Measurements from ENCODE around the gene ZBTB20.

The ZBTB20 gene

GRCh38 chr3:114439284-114439683 is 707.8 kb downstream of the ZBTB20 start:
- no peak for DNase-seq (ENCODE audit: low read depth in 1 of 2, low spot score in 1 of 2)
- TF ChIP-seq JUND (IDR thresholded peaks at IDR 0.05; ENCODE audit: low read depth) = no peak
- in situ Hi-C loops (cut with HindIII; ENCODE audit: low pct_unique_long_range_greater_than_20kb, low sequenced_read_pairs) = no loop called here

- in situ Hi-C loops (cut with HindIII; ENCODE audit: low pct_unique_long_range_greater_than_20kb, low sequenced_read_pairs) = no loop called here
- no peak for TF ChIP-seq JUND (IDR thresholded peaks at IDR 0.05; ENCODE audit: low read depth)
- DNase-seq (ENCODE audit: low read depth in 1 of 2, low spot score in 1 of 2) = no peak
Observed at GRCh38 chr3:114437897-114438296, 709.2 kb downstream of the ZBTB20 start.

GRCh38 chr3:114436182-114436581 is 710.9 kb downstream of the ZBTB20 start:
- in situ Hi-C loops (cut with HindIII; ENCODE audit: low pct_unique_long_range_greater_than_20kb, low sequenced_read_pairs) = no loop called here
- no peak for TF ChIP-seq JUND (IDR thresholded peaks at IDR 0.05; ENCODE audit: low read depth)

GRCh38 chr3:114435386-114436115 is 711.5 kb downstream of the ZBTB20 start:
- DNase-seq (ENCODE audit: low read depth in 1 of 2, low spot score in 1 of 2) = no peak
- TF ChIP-seq JUND (IDR thresholded peaks at IDR 0.05; ENCODE audit: low read depth) = no peak
- in situ Hi-C loops (cut with HindIII; ENCODE audit: low pct_unique_long_range_greater_than_20kb, low sequenced_read_pairs) = no loop called here

More at GRCh38 chr3:114436182-114436581, 710.9 kb downstream of the ZBTB20 start:
- no peak for DNase-seq (ENCODE audit: low read depth in 1 of 2, low spot score in 1 of 2)

GRCh38 chr3:114432310-114432709 is 714.8 kb downstream of the ZBTB20 start:
- in situ Hi-C loops (cut with HindIII; ENCODE audit: low pct_unique_long_range_greater_than_20kb, low sequenced_read_pairs) = no loop called here
- TF ChIP-seq JUND (IDR thresholded peaks at IDR 0.05; ENCODE audit: low read depth) = no peak
- DNase-seq (ENCODE audit: low read depth in 1 of 2, low spot score in 1 of 2) = no peak

DNA sequence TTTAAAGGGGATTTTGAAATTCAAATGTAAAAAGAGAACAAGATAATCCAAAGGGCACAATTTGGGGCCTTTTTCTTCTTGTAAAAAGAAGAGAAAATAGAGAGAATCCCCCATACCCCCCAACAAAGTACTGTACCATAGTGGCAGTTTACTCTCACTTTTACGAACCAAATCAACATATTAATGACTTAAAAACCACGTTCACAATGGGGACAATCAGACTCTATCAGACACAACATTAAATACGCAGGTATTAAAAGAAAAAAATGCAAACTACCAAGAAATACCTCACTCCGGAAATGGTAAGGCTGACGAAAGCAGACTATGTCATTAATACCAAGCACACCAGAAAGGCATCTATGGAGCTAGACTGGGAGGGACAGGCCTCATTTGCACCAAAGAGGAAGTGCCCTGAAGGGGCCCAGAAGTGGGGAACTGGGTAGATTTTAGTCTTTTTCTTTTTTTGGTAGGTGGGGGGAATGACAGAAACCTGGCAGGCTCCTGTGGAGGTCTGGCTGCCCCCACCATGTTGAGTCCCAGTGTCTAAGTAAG is 719.0 kb downstream of the ZBTB20 start:
- no peak for DNase-seq (ENCODE audit: low read depth in 1 of 2, low spot score in 1 of 2)

GRCh38 chr3:114427285-114428043 is 719.6 kb downstream of the ZBTB20 start:
- no peak for DNase-seq (ENCODE audit: low read depth in 1 of 2, low spot score in 1 of 2)
- in situ Hi-C loops (cut with HindIII; ENCODE audit: low pct_unique_long_range_greater_than_20kb, low sequenced_read_pairs) = no loop called here
- no peak for TF ChIP-seq JUND (IDR thresholded peaks at IDR 0.05; ENCODE audit: low read depth)

More for the DNA sequence above, 719.0 kb downstream of the ZBTB20 start:
- TF ChIP-seq JUND (IDR thresholded peaks at IDR 0.05; ENCODE audit: low read depth) = no peak
- in situ Hi-C loops (cut with HindIII; ENCODE audit: low pct_unique_long_range_greater_than_20kb, low sequenced_read_pairs) = no loop called here

DNA sequence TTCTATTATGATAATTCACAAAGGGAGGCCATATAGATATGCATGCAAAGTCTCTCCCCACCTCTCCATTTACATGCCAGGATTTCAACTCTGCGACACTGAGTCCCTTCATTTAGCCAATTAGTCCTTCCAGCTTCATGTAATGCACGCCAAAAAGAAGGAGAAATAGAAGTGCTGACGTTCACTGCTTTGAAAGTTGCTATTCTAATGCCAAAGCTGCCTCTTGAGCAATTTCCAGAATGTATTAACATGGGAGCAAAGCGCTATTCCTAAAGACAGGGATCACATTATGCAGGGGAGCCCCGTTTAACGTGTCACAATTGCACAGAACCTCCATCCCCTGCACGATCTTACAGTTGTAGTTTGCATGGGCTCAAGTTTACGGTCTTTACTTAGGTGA is 722.8 kb downstream of the ZBTB20 start:
- DNase-seq (ENCODE audit: low read depth in 1 of 2, low spot score in 1 of 2) = no peak
- no peak for TF ChIP-seq JUND (IDR thresholded peaks at IDR 0.05; ENCODE audit: low read depth)
- in situ Hi-C loops (cut with HindIII; ENCODE audit: low pct_unique_long_range_greater_than_20kb, low sequenced_read_pairs) = no loop called here

- TF ChIP-seq JUND (IDR thresholded peaks at IDR 0.05; ENCODE audit: low read depth) = no peak
- in situ Hi-C loops (cut with HindIII; ENCODE audit: low pct_unique_long_range_greater_than_20kb, low sequenced_read_pairs) = no loop called here
- DNase-seq (ENCODE audit: low read depth in 1 of 2, low spot score in 1 of 2) = no peak
Observed at GRCh38 chr3:114421204-114421603, 725.9 kb downstream of the ZBTB20 start.

DNA sequence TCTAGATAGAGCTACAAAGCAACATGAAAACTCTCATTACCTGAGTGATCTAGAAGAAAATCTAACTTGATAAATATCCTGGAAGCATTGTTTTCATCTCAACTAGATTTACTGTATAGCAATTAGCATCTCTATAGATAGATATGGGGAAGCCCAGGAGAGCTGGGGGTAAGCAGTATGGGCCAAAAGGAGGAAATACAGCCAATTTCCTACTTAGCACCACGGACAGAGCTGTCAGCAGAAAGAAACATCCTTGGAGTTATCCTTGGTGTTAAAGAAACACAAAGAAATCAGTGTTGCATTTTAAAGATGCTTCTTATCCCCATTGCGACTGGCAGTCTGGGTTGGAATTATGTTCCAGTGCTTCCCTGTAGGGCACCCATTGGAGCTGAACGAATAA is 727.0 kb downstream of the ZBTB20 start:
- in situ Hi-C loops (cut with HindIII; ENCODE audit: low pct_unique_long_range_greater_than_20kb, low sequenced_read_pairs) = no loop called here
- TF ChIP-seq JUND (IDR thresholded peaks at IDR 0.05; ENCODE audit: low read depth) = no peak
- no peak for DNase-seq (ENCODE audit: low read depth in 1 of 2, low spot score in 1 of 2)

DNA sequence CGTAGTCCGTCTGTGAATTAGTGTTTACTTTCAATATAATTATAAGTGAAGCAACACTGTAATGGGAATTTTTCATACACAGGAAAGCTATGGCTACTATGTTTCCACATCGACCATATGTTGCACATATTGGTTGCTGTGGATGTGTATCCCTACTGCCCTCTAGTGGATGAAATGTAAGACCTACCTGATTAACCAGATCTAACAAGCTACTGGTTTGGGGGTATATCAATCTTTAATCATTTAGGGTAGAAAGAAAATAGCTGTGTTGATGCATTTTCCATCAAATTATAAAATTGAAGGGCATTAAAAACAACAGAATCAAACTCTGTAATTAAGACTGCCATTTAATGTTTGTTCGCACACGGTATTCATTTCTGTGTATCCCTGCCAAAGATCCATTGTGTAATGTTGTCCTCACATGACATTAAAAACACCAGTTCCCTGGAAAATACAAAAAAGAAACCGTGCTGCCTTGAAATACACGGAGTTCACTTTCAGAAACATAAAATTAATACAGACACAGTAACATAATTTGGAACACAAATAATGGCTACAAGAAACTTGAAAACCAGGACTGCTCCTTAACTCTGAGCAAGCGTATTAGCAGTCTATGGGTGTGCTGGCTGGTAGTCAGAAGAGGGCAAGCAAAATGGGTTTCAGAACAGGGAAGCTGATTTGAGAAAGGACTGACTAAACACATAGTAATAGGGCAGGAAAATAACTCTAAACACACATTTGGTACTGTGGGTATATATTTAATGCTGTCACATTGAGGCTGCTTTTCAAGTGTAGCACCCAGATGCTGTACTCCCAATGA is 728.2 kb downstream of the ZBTB20 start:
- TF ChIP-seq JUND (IDR thresholded peaks at IDR 0.05; ENCODE audit: low read depth) = no peak
- DNase-seq (ENCODE audit: low read depth in 1 of 2, low spot score in 1 of 2) = peak; percentile 7 to 75
- in situ Hi-C loops (cut with HindIII; ENCODE audit: low pct_unique_long_range_greater_than_20kb, low sequenced_read_pairs) = no loop called here

DNA sequence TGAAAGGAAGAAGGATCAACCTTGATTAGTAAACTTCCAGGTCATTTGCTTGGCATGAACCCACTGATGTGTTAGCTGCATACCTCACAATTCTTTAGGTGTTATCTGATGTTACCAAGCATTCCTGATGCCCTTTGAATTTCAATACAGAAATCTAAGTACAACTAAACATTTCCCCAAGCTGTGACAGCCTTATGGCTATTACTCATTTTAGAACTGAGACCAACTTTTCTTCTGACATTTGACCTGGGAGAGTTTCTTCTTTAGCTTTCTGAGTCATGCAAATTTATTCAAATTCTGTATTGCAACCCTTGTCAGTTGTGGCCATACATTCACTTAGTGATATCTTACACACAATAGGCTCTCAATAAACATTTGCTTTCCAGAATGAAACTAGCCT is 729.0 kb downstream of the ZBTB20 start:
- in situ Hi-C loops (cut with HindIII; ENCODE audit: low pct_unique_long_range_greater_than_20kb, low sequenced_read_pairs) = no loop called here
- TF ChIP-seq JUND (IDR thresholded peaks at IDR 0.05; ENCODE audit: low read depth) = no peak
- no peak for DNase-seq (ENCODE audit: low read depth in 1 of 2, low spot score in 1 of 2)
